GM19452 (cell line): ENCODE results near the gene COX17.

Experiments
- ATAC-seq: cut with Tn5 transposase; IDR thresholded peaks from one replicate; pipeline ENCODE4 v1.9.1; 2021; ENCODE audit not compliant: unreplicated experiment

The COX17 gene

DNA sequence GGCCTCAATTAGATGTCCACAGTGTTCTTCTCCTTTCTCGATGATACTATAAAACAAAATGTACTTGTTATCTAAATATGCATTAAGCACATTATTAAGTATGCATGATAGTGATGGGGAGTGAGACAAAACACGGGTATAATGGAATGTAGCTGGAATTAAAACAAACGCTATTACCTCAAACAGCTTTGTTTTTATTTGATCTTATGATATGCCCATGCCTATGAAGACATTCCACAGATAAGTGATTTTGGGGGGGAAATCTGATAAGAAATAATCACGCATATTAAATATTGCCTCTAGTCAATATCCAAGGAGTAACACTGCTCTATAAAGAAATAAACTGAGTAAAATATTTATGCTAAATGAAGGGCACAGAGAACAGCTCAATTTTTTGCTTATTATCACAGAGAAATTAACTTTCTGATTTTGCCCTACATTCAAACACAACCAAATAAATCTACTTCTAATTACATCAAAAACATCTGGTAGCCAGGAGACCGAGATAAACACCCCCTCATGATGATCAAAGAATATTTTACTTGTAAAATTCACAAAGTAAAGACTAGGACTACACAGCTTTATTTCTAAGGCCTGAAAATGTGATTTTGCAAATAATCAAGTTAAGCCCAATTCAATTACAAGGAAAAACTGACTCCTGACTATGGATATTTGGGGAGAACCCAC, 1.9 kb downstream of the COX17 start:
- ATAC-seq, result no peak

- ATAC-seq, result no peak
These were observed 3.3 kb downstream of the COX17 start for GRCh38 chr3:119673875-119674274.

- ATAC-seq, result no peak
These were observed 4.4 kb downstream of the COX17 start for GRCh38 chr3:119672776-119673175.

- no peak for ATAC-seq
These were observed 7.2 kb downstream of the COX17 start for GRCh38 chr3:119669906-119670570.

DNA sequence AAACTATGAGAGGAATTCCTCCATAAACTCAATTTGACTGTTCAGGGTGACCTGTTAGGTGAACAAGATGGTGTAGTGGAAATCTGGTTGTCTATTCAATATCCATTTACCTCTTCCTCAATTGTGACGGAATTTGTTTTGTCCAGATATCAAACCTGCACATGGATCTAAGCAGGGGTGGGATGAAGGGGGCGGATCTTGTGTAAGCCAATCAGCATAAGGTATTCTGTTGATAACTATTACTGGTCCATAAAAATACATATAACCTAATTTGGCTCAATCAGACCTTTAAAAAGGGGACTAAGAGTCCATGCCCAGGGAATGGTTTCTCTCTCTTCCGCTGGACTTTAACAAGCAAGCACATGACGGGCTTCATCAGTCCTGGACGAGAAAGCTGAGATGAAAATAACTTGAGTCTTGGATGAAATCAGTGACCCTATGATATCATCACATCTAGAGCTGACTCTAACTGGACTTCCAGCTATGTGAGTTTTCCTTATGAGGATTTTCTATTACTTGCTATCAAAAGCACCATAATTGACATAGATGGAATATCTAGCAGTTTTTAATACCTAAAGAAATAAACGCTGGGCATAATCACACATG, 11.1 kb downstream of the COX17 start:
- no peak for ATAC-seq

DNA sequence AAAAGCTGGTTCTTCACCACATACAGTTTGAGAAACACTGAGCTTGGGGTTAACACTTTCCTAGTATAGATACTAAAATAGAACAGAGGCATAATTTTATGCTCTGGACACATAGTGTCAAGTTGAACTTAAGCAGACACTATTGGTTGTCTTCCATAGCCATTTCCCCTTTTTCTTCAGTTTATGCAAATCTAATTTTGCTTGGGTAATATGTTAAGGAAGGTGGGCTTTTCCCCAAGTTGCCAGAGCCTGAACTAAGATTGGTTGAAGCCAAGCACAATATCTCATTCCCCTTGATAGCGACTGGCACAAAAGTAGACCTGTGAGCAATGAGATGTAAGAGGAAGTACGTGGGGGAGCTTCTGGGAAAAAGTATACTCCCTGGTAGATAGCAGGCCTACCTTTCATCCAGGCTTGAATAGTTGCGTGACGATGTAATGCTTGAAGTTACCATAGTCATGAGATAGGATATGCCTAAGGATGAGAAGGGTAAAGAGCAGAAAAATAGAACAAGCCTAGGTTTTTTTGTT, 12.3 kb downstream of the COX17 start:
- no peak for ATAC-seq

DNA sequence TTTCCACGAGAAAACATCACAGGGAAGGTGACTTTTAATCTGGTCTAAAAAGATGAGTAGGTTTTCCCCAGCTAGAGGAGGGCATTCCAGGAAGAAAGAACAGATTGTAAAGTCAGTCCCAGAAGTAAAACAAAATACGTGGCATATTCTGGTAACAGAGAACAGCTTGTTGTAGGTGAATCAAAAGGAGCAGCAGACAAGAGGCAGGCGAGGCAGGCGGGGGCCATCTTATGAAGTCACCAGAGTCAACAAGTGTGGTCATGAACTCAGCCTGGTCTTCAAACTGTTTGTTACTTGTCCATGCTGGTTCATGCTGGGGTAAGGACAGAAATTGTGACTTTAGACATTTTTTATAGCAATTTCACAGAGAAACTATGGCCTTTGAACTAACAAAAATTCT, 12.8 kb downstream of the COX17 start:
- ATAC-seq, result no peak

DNA sequence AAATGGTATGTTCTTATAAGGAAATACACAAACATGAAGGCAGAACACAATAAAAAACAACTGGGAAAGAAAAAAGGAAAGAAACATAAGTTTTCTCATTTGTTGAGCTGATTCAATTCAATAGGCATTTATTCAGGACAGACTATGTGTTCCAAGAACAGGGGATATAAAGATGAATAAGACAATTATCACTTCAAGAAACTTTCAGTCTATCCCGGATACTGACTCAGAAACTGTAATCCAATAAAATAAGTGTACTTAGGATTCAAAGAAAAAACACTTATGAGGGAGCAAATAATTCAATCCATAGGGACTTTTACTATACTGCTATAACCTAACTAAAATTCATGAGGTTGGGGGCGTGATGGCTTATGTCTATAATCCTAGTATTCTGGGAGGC, 13.3 kb downstream of the COX17 start:
- no peak for ATAC-seq

DNA sequence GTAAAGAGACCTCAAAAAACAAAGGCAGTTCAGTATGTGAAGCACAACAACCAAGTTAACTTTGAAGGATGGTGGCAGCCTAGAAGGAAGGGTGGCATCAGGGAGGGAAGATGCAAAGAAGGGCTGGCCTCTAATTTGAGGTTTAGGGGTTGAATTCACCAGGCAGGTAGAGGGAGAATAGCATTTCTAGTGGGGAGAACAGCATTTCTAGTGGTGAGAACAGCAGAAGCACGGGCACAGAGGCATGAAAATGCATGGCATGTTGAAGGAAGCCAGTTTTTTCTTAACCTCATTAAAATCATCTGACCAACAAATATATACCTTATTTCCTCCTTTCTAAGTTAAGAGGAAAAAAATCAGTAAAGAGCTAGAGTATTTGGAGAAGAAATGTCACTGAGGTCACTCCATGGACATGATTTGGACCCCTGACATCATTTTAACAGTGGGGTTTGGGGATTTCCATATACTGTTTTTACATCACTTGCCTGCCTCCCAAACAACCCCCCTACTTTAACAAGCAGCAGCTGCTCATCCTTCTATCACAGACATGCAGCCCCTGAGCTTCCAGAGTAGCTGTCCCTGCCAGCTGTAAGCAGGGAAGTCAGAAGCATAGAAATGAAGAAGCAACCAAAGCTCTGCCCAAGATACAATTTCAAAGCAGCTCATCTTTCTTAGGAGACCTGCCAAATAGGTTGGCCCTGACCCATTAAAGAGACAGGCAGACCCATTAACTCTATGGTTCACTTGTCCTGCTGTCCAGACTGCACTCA, 14.4 kb downstream of the COX17 start:
- ATAC-seq, result no peak

DNA sequence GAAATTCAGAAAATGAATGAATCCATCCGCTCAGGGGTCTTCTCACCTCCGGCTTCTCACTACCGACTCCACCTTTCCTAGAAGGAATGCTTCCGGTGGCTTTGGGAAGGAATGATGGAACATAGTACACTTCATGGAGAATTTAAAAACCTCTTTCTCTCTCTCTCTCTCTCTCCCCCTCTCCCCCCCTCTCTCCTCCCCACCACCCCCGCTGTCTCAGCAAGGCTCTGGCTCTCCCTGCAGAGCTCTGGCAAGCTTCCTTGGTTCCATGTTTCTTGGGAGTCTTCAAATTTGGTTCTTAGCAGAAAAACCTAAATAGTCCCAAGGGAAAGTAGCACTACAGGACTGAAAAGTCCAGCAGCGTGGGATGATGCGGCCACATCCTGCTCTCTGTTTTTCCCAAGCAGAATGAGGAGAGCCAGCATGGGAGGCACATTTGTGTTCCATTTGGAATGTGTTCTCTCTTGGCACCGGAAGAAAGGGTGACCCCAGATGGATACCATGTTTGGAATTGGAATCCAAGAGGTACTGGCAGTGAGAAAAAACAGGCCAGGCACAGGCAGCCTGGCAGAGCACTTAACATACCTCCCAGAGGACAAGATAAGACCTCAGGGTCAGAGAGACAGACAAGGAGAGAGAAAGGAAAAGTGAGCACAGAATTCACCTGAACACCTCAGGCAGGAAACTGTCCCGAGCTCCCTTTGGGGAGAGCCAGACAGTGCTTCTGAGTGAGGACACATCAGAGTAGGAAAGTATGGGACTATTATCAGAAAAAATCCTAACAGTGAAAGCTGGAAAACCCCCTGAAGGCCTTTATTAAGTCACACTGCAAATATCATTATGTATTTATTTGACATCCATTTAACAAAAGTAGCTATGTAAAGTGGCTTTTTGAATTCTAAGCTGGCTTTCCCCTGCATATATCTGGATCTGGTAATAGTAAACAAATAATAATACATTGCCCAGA, 16.4 kb downstream of the COX17 start, which contains the start of gene POPDC2:
Gene POPDC2 (minus strand): TSS at position 116 of the 967 bp plus-strand sequence. CDS start 166 bp downstream, outside the sequence.
- ATAC-seq, result no peak

- ATAC-seq, result no peak
These were observed 17.5 kb downstream of the COX17 start for GRCh38 chr3:119659606-119660291.

- ATAC-seq, result no peak
These were observed 18.2 kb downstream of the COX17 start for GRCh38 chr3:119658994-119659393.

- ATAC-seq, result peak; percentile 74
These were observed 19.1 kb downstream of the COX17 start for GRCh38 chr3:119657887-119658702.

DNA sequence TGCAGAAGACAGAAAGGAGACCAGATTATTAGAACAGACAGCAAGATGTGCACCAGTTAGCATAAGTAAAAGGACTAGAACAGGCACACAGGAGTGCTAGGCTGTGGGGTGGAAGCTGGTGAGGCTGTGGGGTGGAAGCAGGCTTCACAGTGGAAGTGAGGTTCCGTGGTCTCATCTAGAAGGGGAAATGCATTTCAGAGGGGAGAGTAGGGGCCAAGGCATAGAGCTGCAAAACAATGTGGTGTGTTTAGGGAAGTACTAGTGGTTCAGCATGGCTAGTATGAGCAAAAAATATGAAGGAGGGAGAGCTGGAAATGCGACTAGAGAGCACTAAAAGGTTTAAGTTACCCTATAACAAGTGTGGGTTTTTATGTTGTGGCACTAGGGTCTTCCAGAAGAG, 23.3 kb downstream of the COX17 start:
- ATAC-seq, result no peak

- no peak for ATAC-seq
These were observed 24.7 kb downstream of the COX17 start for GRCh38 chr3:119652306-119653033.

- no peak for ATAC-seq
These were observed 27.4 kb downstream of the COX17 start for GRCh38 chr3:119649761-119650160.

DNA sequence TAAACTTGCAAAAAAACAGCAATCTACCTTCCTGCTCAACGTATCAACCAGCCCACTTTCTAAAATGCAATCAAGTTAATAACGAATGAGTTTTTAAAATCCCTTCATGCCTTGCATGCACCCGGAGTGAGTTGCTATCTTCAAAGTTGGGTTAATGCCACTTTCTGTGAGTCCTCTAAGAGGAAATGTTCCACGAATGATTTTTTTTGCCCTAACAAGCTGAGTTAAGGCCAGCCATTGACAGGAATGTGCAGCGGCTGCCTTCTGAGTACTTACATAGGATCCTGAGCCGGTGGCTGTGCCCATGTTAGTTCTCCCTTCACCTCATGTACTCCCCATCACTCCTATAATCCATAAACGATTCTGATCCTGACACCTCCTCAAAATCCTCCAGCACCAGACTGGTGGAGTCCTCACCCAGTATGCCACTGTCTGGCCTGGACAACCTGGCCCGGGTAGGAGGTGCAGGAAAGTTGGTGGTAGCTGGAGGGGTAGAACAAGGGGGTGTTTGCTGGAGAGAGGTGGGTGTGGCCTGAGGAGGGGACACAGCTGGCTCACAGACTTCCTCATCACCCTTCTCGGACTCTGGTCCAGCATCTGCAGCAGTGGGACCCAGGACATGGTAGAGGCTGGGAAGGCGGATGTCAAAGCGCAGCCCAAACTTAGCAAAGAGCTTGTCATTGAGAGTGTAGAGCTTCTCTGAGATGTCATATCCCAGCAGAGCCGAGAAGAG, 29.2 kb downstream of the COX17 start:
- no peak for ATAC-seq
